CD4-positive, alpha-beta T cell treated with Interleukin-21 for 1 hour (primary cell): ENCODE data around the gene ITPRIP.

Experiments
- DNase-seq: peaks from one replicate; pipeline ENCODE4 v3.0.0-alpha.2; 2020

ITPRIP gene

DNA sequence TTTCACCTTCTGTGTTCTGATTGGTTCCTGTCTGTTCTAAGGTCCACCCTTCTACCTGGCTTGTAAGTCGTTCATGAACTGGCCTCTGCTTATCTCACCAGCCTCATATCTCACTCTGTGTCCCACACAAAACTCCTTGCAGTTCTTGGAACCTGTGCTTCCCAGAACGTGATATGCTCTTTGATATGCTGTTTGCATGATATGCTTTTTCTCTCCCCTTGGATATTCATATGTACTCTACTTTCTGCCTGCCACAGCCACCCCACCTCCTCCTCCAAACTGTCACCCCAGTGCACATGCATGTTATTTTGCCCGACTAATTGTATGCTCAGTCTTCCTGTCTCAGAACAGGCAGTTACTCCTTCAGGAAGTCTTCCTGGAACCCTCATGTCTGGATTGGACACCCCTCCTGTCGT, 1.9 kb upstream of the ITPRIP start:
- no peak for DNase-seq

- DNase-seq, result no peak
Measured at GRCh38 chr10:104339469-104340110, 1.3 kb upstream of the ITPRIP start.

DNA sequence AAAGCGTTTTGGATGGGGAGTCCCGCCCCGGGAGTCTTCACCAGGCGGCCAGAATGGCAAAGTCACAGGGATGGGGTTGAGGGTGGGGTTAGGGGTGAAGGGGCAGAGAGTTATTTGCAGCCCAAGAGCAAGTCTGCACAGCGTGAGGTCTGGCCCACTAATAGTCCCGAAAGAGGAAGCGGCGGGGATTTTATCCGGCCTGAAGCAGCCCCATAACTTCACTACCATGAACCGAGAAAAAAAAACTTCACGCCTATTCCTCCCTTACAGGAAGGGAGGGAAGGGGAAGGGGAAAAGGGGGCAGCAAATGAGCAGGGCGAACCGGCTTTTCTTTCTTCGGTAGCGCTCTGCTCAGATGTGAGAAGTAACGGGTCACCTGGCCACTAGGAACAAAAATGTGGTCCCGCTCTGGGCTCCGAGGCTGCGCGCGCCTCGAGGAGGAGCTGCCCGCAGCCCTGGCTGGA, 712 bp downstream of the ITPRIP start:
- peak; percentile 45 for DNase-seq

DNA sequence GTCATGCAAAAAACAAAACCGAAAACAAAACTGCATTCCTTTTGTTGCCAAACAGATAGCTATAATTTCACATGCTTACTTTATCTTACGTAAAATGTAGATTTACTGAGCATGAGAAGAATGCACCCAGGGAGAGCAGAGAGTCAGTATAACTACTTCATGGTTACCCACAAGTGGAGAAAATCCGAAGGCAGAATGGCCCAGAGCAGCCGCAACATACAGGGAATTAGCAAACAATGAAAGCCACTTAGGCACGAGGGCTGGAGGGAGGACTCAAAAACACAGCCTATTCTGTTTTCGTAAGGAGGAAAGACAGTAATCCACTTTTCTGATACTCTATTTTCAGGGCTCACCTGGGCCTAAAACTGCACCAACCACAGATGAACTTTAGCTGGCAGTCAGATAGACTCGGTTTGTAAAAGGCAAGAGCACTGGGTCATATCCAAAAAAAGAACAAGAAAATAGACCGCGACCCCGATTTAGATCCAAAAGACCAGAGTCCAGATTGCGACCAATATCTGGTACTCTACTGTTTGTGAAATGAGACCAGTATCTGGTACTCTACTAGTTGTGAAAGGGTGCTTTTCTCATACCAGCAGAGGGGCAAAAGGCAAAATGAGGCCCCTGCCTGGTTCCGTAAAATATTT, 1.3 kb downstream of the ITPRIP start:
- DNase-seq, result no peak

GRCh38 chr10:104334965-104335650, 3.2 kb downstream of the ITPRIP start:
- no peak for DNase-seq

GRCh38 chr10:104334561-104334960, 3.7 kb downstream of the ITPRIP start:
- DNase-seq, result no peak

DNA sequence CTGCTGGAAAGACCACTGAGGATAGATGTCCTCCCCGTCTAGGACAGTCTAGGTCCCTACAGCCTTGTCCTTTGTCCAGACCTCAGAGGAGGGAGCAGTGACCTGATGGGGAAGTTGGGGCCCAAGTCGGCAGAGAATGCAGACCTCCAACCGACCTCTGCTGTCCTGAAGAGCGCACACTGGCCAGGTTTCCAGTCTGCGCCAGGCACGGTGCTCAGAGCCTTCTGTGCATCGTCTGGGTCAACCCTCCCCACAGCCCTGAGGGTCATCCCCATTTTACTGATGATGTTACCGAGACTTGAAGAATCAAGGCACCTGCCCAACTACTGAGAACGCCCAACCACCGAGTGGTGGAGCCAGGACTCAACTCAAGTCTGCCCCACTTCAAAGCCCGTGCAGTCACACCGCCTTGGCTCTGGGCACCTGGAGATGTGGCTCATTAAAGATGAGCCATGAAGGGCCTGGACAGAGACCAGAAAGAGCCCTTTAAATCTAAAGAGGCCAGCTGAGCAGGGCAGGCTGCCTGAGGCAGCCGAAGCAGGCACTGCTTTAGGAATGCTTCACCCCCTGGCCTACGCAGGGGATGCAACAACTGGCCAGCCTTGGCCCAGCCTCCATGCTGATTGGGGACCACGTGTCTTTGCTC, 4.4 kb downstream of the ITPRIP start:
- DNase-seq, result no peak

GRCh38 chr10:104333032-104333727, 5.1 kb downstream of the ITPRIP start:
- DNase-seq, result peak; percentile 78

- no peak for DNase-seq
Measured at GRCh38 chr10:104332243-104333031, 5.8 kb downstream of the ITPRIP start.

DNA sequence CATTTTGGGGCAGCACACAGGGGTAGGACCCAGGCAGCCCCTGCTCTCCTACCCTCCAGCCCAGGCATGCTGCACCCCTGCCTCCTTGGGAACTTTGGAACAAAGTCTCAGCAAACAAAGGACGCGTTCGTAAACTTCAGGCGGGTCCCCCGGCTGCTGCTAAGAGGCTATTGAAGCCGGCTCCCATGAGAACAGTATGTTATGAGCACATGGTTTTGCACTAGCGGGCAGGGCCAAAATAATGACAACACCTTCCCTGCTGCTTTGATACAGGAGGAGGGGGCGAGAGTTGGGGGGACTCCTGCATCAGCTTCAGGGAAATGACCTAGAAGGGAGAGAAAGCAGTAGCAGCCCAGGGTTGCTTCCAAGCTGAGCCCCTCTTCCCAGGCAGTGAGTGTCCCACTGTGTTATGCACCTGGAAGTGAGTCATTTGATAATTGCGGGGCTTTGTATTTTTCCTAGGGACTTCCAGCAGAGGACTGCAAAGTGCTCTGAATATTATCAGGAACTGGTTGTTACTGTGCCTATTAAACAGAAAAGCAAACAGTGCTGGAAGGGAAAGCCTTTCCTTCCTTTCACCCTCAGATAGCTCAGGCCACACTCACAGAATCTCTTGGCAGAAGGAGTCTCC, 6.9 kb downstream of the ITPRIP start:
- no peak for DNase-seq

GRCh38 chr10:104330168-104331110, 7.8 kb downstream of the ITPRIP start:
- no peak for DNase-seq

DNA sequence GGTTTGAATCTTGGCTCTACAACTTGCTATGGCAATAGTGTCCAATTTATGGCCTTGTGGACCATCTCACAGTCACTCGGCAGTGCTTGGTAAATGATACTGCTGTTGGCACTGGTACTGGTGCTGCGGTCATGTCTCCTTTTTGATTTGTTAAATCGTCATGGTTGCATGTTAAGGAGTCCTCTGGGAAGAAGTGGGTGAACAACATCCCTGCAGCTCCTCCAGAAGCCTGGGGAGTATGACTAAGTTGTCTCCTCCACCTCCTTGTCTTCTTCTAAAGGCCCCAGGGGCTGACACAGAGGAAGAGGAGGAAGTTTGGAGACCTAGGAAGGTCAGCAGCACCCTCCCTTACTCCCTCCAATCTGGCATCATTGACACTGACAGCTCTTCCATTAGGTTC, 8.5 kb downstream of the ITPRIP start:
- DNase-seq, result no peak

- peak; percentile 77 for DNase-seq
Measured at GRCh38 chr10:104328896-104329710, 9.2 kb downstream of the ITPRIP start.

DNA sequence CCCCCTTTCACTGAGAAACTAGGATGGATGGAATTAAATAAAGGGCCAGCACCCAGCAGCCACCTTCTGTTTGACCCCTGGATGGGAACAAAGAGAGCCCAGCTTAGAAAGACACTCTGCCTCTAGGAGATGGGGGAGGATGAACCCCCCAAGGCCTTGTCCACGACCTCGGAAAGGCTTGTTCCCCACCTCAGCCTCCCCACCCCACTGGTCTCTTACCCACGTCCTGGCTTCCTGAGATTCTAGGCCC, 9.7 kb downstream of the ITPRIP start:
- no peak for DNase-seq

- no peak for DNase-seq
Measured at GRCh38 chr10:104327745-104328645, 10.3 kb downstream of the ITPRIP start.

DNA sequence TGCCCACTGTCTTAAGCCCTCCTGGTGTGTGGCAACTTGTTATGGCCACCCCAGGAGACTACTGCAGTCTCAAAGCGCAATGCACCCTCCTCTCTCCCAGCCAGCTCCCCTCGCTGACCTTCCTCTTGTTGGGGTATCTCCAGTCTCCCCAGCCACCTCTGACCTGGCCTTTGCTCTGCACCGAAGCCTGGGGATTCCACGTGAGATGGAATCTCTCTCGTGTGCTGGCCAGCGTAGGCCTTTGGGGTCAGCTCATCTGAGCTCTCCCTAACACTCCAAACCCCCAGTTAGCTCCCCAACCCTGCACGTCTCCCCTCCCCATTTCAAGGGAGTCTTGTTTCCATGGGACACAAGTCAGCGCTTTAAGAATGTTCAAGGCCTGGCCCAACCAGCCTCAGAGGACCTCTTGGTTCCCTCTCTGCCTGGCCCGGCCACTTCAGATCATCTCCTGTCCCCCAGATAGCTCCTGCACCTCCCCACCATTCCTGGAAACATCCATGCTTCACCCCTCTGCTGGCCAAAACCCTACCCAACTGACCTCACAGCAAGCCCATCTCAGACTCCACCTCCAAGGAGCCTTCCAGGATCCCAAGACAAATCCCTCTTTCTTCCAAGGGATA, 11.2 kb downstream of the ITPRIP start:
- DNase-seq, result no peak

- no peak for DNase-seq
Measured at GRCh38 chr10:104325436-104326435, 12.5 kb downstream of the ITPRIP start.
